ENCODE data around the gene AUTS2. TPM values are rescaled to one million over a fixed set of nuclear protein-coding genes. Genes with fewer than 3 reads are reported as not detected.

AUTS2 gene
- total and polyA plus RNA-seq, 11 donors = 3.4 to 14.0 (median 7.3) TPM

DNA sequence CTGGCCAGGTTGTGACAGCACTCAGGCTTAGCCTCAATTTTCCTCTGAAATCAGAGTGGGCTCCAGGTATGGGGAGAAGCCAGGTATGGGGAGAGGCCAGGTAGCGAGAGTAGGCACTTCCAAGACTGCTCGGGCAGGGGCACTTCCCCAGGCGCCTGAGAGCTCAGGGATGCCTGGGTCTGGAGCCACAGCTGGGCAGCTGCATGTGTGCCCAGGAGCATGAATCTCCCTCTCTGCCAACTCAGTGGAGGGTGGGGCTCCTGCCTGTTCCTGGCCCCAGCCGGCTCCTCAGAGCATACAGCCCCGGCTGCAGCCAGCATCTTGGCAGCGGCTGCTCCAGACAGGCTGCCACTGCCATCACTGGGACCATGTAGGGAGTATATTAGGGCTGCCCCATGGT, 313.9 kb downstream of the AUTS2 start:
- WGBS, 4 donors = 91 to 100% (median 96%) methylated on average over 4 to 6 of the region's 6 CpGs
- H3K36me3 ChIP-seq = no peaks in the 10 kb centered on the region
- DNase-seq = no peak
- no peak overlapping the region for H3K27ac ChIP-seq
- H3K27me3 ChIP-seq = no peaks in the 10 kb centered on the region
- TF ChIP-seq, protein P1, sequence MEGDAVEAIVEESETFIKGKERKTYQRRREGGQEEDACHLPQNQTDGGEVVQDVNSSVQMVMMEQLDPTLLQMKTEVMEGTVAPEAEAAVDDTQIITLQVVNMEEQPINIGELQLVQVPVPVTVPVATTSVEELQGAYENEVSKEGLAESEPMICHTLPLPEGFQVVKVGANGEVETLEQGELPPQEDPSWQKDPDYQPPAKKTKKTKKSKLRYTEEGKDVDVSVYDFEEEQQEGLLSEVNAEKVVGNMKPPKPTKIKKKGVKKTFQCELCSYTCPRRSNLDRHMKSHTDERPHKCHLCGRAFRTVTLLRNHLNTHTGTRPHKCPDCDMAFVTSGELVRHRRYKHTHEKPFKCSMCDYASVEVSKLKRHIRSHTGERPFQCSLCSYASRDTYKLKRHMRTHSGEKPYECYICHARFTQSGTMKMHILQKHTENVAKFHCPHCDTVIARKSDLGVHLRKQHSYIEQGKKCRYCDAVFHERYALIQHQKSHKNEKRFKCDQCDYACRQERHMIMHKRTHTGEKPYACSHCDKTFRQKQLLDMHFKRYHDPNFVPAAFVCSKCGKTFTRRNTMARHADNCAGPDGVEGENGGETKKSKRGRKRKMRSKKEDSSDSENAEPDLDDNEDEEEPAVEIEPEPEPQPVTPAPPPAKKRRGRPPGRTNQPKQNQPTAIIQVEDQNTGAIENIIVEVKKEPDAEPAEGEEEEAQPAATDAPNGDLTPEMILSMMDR (IDR thresholded peaks at IDR 0.05) = no peak
- intact Hi-C loops (cut with DNase I) = no loop called here
- H3K4me3 ChIP-seq = no peak overlapping the region
- peaks cover 0 to 11% (median 0%) of the 10 kb centered on the region in 12 donors for H3K9me3 ChIP-seq
- ATAC-seq = no peak
- H3K4me1 ChIP-seq = peaks cover 0 to 7% (median 0%) of the 10 kb centered on the region in 12 donors

DNA sequence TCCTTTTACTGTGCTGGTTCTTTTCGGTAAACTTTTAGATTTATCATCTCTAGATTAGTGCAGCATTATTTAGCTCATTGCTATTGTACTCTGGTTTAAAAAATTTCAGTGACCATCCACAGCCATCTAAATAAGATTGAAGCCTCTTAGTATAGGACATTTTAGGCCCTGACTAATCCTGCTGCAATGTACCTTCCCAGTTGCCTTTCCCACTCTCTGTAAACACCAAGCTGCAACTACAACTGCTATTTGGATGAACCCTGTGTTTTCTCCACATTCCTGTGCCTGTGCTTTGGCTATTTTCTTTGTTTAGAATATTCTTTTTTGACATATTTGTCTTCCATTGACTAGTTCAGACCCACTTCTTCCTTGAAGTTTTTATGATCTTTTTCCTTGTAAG, 314.6 kb downstream of the AUTS2 start:
- Histone ChIP-seq H3K27me3 (no peaks in the 10 kb centered on the region), H3K27ac (no peak overlapping the region), H3K4me3 (no peak overlapping the region), H3K4me1 (peaks cover 0 to 7% (median 0%) of the 10 kb centered on the region in 12 donors), H3K9me3 (peaks cover 0 to 11% (median 0%) of the 10 kb centered on the region in 12 donors), H3K36me3 (no peaks in the 10 kb centered on the region)
- DNase-seq (no peak), ATAC-seq (no peak)
- WGBS, 4 donors = 53 to 72% (median 71%) methylated on average over 1 of the region's 1 CpG
- TF ChIP-seq, protein P1 (IDR thresholded peaks at IDR 0.05) = no peak
- intact Hi-C loops (cut with DNase I) = no loop called here

DNA sequence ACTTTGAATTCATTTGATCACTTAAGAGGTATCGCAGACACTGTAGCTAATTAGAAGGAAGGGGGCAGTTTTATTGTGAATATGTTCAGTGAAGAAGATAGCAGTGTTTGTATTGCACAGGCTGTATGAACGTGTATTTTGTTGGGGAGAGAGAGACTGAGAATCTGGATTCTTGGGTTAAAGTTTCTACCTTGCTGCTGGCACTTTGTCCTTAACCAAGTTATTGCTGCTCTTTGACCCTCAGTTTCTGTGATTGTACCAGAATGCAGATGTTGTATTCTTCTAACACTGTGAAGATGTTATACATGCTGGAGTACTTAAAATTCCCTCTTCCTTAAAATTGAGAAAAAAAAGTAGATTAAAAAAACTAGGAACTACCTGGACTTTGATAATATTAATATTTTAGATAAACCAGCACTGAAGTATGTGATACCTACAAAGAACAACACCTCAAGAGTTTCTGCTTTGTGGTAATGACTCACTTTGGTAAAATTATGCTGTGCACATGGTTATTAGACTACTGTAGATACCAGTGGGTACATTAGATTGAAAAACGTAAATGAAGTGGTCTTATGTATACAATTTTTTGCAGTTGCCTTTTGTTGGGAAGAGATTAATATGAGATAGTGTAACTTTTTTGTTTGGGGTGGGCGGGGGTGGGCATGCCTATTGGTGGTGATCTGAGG, 321.3 kb downstream of the AUTS2 start:
- TF ChIP-seq, protein P1 (IDR thresholded peaks at IDR 0.05) = no peak
- TF ChIP-seq POLR2A (IDR thresholded peaks at IDR 0.05) = no peak
- no peak overlapping the region for H3K4me3 ChIP-seq
- no peak overlapping the region for H3K27ac ChIP-seq
- H3K4me1 ChIP-seq = no peaks in the 10 kb centered on the region
- DNase-seq = no peak
- H3K27me3 ChIP-seq = no peaks in the 10 kb centered on the region
- intact Hi-C loops (cut with DNase I) = no loop called here
- WGBS, 4 donors = 92 to 97% (median 95%) methylated on average over 4 of the region's 4 CpGs
- peaks cover 0 to 5% (median 0%) of the 10 kb centered on the region in 12 donors for H3K9me3 ChIP-seq
- H3K36me3 ChIP-seq = no peaks in the 10 kb centered on the region
- no peak for ATAC-seq

DNA sequence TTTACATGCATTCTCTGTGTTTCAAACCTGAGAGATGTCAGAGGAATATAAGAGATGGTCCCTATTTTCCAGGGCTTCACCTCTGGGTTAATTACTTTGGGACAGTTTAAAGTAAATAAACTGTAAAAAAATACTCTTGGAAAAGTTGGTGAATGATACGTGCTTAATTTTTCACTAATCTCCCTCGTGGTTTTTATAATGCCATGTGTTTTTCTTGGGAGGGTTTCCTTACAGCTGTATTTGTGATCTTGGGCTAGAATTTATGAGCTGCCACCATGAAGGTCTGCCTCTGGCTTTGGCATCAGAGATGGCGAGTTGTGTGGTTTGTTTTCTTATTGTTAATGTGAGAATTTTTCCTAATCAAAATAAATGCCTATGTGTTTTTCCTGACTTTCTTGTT, 322.5 kb downstream of the AUTS2 start:
- H3K36me3 ChIP-seq = no peaks in the 10 kb centered on the region
- H3K9me3 ChIP-seq = peaks cover 0 to 14% (median 0%) of the 10 kb centered on the region in 12 donors
- no peak for TF ChIP-seq POLR2A (IDR thresholded peaks at IDR 0.05)
- TF ChIP-seq, protein P1 (IDR thresholded peaks at IDR 0.05) = no peak
- intact Hi-C loops (cut with DNase I) = no loop called here
- WGBS, 4 donors = 68 to 74% (median 71%) methylated on average over 3 of the region's 3 CpGs
- H3K4me1 ChIP-seq = no peaks in the 10 kb centered on the region
- no peak overlapping the region for H3K27ac ChIP-seq
- no peaks in the 10 kb centered on the region for H3K27me3 ChIP-seq
- H3K4me3 ChIP-seq = no peak overlapping the region
- no peak for ATAC-seq
- no peak for DNase-seq
